ENCODE measurements around the gene OR7D4.

GRCh38 chr19:9187191-9187590 is 32.2 kb downstream of the OR7D4 start:
- TF ChIP-seq ZNF274 (IDR thresholded peaks at IDR 0.05; ENCODE audit: low read depth, low read length) = no peak
- TF ChIP-seq YY1 (IDR thresholded peaks at IDR 0.05; ENCODE audit: insufficient read depth, insufficient read length) = no peak

All from NT2/D1 (cell line).